GM12878 (cell line): ENCODE measurements around the gene HDGF. TPM values are rescaled to one million over a fixed set of nuclear protein-coding genes. Genes with fewer than 3 reads are reported as not detected.
A peak's percentile ranks its signal among the peaks of the same experiment; 100 is the strongest.

ENCODE experiments used
- BHLHE40 ChIP-seq, 2 experiments: fragments of 450-650 bp in 1 of 2; IDR thresholded peaks; 2 replicates each; pipeline ENCODE4 v1.6.1; 2011 to 2017; ENCODE audit warnings: low read depth in 2 of 2, borderline replicate concordance in 1 of 2, improper control_type of control experiment in 1 of 2, low read length in 1 of 2, mild to moderate bottlenecking in 1 of 2
- CEBPB ChIP-seq, 2 experiments: fragments of 150-350 bp in 1 of 2; IDR thresholded peaks; 2 replicates each; pipeline ENCODE4 v1.6.1; 2012 to 2014; ENCODE audit warnings: low read depth in 2 of 2, low read length in 2 of 2, borderline replicate concordance in 1 of 2, inconsistent platforms in 1 of 2
- CHD2 ChIP-seq: IDR thresholded peaks from 2 replicates; pipeline ENCODE4 v1.6.1; 2011; ENCODE audit warnings: low read depth, low read length, improper control_type of control experiment, borderline replicate concordance
- EGR1 ChIP-seq, 2 experiments: IDR thresholded peaks; 1 replicate in 1 of 2; 2 replicates in 1 of 2; pipeline ENCODE4 v1.6.1; 2011 to 2012; ENCODE audit warnings: low read depth in 2 of 2, low read length in 2 of 2, borderline replicate concordance in 1 of 2, mild to moderate bottlenecking in 1 of 2, moderate library complexity in 1 of 2
- EZH2 ChIP-seq: IDR thresholded peaks from 2 replicates; pipeline ENCODE4 v1.6.1; 2012; ENCODE audit warnings: low read depth, mild to moderate bottlenecking, control low read depth, inconsistent platforms, low read length, borderline replicate concordance; ENCODE audit not compliant: control insufficient read depth
- HDAC2 ChIP-seq: fragments of 200-600 bp; sonication (generic); IDR thresholded peaks from 2 replicates; pipeline ENCODE4 v1.6.1; 2017
- KLF5 ChIP-seq: fragments of 450-650 bp; IDR thresholded peaks from 2 replicates; pipeline ENCODE4 v1.6.1; 2014; ENCODE audit warnings: mild to moderate bottlenecking; ENCODE audit not compliant: partially characterized antibody
- MYB ChIP-seq: fragments of 150-350 bp; IDR thresholded peaks from 2 replicates; pipeline ENCODE4 v1.6.1; 2014; ENCODE audit warnings: mild to moderate bottlenecking, low read depth, low read length, borderline replicate concordance
- NBN ChIP-seq: fragments of 450-650 bp; IDR thresholded peaks from 2 replicates; pipeline ENCODE4 v1.6.1; 2016
- NFIC ChIP-seq: IDR thresholded peaks from 2 replicates; pipeline ENCODE4 v1.6.1; 2012; ENCODE audit warnings: low read depth, mild to moderate bottlenecking, inconsistent platforms, low read length, moderate library complexity
- NFXL1 ChIP-seq: fragments of 450-650 bp; IDR thresholded peaks from 2 replicates; pipeline ENCODE4 v1.6.1; 2017; ENCODE audit warnings: antibody characterized with exemption, mild to moderate bottlenecking, borderline replicate concordance
- NFYB ChIP-seq: IDR thresholded peaks from 2 replicates; pipeline ENCODE4 v1.6.1; 2011; ENCODE audit warnings: low read depth, mild to moderate bottlenecking, low read length, improper control_type of control experiment, moderate library complexity; ENCODE audit not compliant: insufficient read depth
- POU2F2 ChIP-seq: IDR thresholded peaks from 3 replicates; pipeline ENCODE4 v1.6.1; 2011; ENCODE audit warnings: low read depth, mild to moderate bottlenecking, low read length, borderline replicate concordance
- RB1 ChIP-seq: fragments of 450-650 bp; formaldehyde crosslinking; IDR thresholded peaks from 2 replicates; pipeline ENCODE4 v1.6.1; 2017; ENCODE audit warnings: mild to moderate bottlenecking, borderline replicate concordance
- SPI1 ChIP-seq: IDR thresholded peaks from 2 replicates; pipeline ENCODE4 v1.6.1; 2011; ENCODE audit warnings: low read depth, mild to moderate bottlenecking, low read length, moderate library complexity, borderline replicate concordance; ENCODE audit not compliant: insufficient read depth
- SRF ChIP-seq, 2 experiments: IDR thresholded peaks; 2 replicates each; pipeline ENCODE4 v1.6.1; 2011; ENCODE audit warnings: low read depth in 2 of 2, low read length in 2 of 2, mild to moderate bottlenecking in 1 of 2, moderate library complexity in 1 of 2
- STAT1 ChIP-seq: fragments of 450-650 bp; conservative IDR thresholded peaks from 2 replicates; pipeline ENCODE4 v1.6.1; 2014; ENCODE audit warnings: antibody characterized with exemption, mild to moderate bottlenecking
- SUPT20H ChIP-seq: IDR thresholded peaks from 2 replicates; pipeline ENCODE4 v1.6.1; 2011; ENCODE audit warnings: low read depth, mild to moderate bottlenecking, low read length, moderate library complexity, borderline replicate concordance; ENCODE audit not compliant: control insufficient read depth
- TCF12 ChIP-seq: IDR thresholded peaks from 2 replicates; pipeline ENCODE4 v1.6.1; 2011; ENCODE audit warnings: low read depth, mild to moderate bottlenecking, low read length
- TCF3 ChIP-seq: IDR thresholded peaks from 2 replicates; pipeline ENCODE4 v1.6.1; 2012; ENCODE audit warnings: low read depth, mild to moderate bottlenecking, low read length, borderline replicate concordance; ENCODE audit not compliant: insufficient read depth
- ZBED1 ChIP-seq: IDR thresholded peaks from 2 replicates; pipeline ENCODE4 v1.6.1; 2016; ENCODE audit warnings: borderline replicate concordance
- ZNF274 ChIP-seq: IDR thresholded peaks from one replicate; pipeline ENCODE4 v1.8.0; 2011; ENCODE audit not compliant: insufficient read length, insufficient read depth
- polyA plus RNA-seq, 11 experiments: library from polyadenylated mRNA; depleted of rRNA in 4 of 11; unstranded in 6 of 11; stranded (reverse) in 5 of 11; fragments of >200 nt; fragmentation: Nextera tagmentation in 4 of 11; fragmentation: Illumina TruSeq in 1 of 11; extraction: Ambion mirVana in 4 of 11; extraction: Trizol in 1 of 11; gene quantifications; 1 replicate in 1 of 11; 2 replicates in 10 of 11; pipeline versions ENCODE4 v1.2.1 to v1.2.3, GENCODE V29; 2011 to 2016; ENCODE audit warnings: inconsistent platforms in 2 of 11, missing spikeins in 2 of 11, low read depth in 1 of 11
- total RNA-seq, 4 experiments: library from RNA; depleted of rRNA in 3 of 4; stranded (reverse); fragments of >200 nt in 3 of 4; fragmentation: Illumina TruSeq in 1 of 4; extraction: Trizol in 1 of 4; gene quantifications; 2 replicates each; pipeline versions ENCODE4 v1.2.1 to v1.2.3, GENCODE V29; 2013 to 2021
- TF ChIP-seq, protein P1 (sequence below): IDR thresholded peaks from 2 replicates; pipeline ENCODE4 v1.6.1; 2011; ENCODE audit warnings: borderline replicate concordance, low read depth, mild to moderate bottlenecking, moderate library complexity, low read length; ENCODE audit not compliant: insufficient read depth, poor library complexity, severe bottlenecking
- TF ChIP-seq, protein P2 (sequence below): IDR thresholded peaks from 2 replicates; pipeline ENCODE4 v1.6.1; 2012; ENCODE audit warnings: low read depth, low read length, improper control_type of control experiment
- TF ChIP-seq, protein P3 (sequence below): IDR thresholded peaks from 2 replicates; pipeline ENCODE4 v1.6.1; 2011; ENCODE audit warnings: low read depth, mild to moderate bottlenecking, low read length, moderate library complexity, borderline replicate concordance; ENCODE audit errors: extremely low read depth
- TF ChIP-seq, protein P4 (sequence below): fragments of 450-650 bp; IDR thresholded peaks from 2 replicates; pipeline ENCODE4 v1.6.1; 2014; ENCODE audit warnings: mild to moderate bottlenecking

The HDGF gene
- total and polyA plus RNA-seq, 10 of the 15 experiments (the other 5 are each of a cell fraction or from before 2014, with no cell fraction given), result 28.3 to 372 (median 209) TPM

DNA sequence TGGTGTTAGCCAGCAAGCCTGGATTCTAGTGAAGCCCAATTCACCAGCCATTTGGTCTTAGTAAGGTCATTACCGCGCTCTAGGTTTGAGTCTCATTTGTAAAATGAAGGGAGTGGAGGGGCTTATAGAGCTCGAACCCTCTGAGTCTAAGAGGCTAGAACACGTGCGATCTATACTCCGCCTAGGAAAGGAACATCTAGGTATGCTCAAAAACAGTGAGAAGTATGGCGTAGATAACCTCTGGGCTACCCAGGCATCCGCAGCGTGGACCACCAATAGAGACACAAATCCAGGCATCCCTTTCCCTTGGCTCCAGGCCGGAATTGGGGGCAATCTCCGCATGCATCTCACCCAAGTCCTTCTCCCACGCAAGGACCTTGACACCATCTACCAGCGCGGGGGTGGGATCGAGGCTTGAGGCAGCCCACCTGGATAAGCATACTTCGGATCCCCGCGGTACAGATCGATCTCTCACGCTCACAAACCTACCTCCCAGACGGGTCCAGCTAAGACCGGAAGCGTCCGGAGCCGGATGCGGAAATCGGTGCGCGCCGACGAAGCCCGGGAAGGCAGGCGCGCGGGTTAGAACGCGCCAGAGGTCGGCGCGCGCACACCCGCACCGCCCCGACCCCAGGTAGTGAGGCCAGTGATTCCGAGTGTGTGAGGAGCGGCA, 23.4 kb downstream of the HDGF start, which contains the start of gene METTL25B (continued):
- TF ChIP-seq NFYB (no peak), ZBED1 (no peak), CHD2 (no peak), CEBPB (IDR thresholded peaks at IDR 0.05; ENCODE audit: borderline replicate concordance in 1 of 2, low read depth in 2 of 2, low read length in 2 of 2) (no peak), HDAC2 (no peak), KLF5 (no peak), POU2F2 (0 out of 3 replicates have a peak, but pooled peaks have one; percentile 43), NBN (no peak), MYB (no peak), STAT1 (no peak), ZNF274 (no peak), SRF (IDR thresholded peaks at IDR 0.05; ENCODE audit: low read depth in 2 of 2, low read length in 2 of 2) (no peak), EGR1 (IDR thresholded peaks at IDR 0.05; ENCODE audit: borderline replicate concordance in 1 of 2, low read depth in 2 of 2, low read length in 2 of 2) (no peak), BHLHE40 (IDR thresholded peaks at IDR 0.05; ENCODE audit: borderline replicate concordance in 1 of 2, low read depth in 2 of 2, low read length in 1 of 2) (no peak), TCF3 (no peak), EZH2 (no peak), NFIC (no peak), RB1 (no peak; the same call in 1 of the 2 replicates), SPI1 (no peak; the same call in 1 of the 2 replicates), NFXL1 (no peak), SUPT20H (no peak), TCF12 (no peak)
- TF ChIP-seq, protein P1, sequence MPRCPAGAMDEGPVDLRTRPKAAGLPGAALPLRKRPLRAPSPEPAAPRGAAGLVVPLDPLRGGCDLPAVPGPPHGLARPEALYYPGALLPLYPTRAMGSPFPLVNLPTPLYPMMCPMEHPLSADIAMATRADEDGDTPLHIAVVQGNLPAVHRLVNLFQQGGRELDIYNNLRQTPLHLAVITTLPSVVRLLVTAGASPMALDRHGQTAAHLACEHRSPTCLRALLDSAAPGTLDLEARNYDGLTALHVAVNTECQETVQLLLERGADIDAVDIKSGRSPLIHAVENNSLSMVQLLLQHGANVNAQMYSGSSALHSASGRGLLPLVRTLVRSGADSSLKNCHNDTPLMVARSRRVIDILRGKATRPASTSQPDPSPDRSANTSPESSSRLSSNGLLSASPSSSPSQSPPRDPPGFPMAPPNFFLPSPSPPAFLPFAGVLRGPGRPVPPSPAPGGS, result no peak
- TF ChIP-seq, protein P2, sequence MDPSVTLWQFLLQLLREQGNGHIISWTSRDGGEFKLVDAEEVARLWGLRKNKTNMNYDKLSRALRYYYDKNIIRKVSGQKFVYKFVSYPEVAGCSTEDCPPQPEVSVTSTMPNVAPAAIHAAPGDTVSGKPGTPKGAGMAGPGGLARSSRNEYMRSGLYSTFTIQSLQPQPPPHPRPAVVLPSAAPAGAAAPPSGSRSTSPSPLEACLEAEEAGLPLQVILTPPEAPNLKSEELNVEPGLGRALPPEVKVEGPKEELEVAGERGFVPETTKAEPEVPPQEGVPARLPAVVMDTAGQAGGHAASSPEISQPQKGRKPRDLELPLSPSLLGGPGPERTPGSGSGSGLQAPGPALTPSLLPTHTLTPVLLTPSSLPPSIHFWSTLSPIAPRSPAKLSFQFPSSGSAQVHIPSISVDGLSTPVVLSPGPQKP, result peak; percentile 84
- TF ChIP-seq, protein P3, sequence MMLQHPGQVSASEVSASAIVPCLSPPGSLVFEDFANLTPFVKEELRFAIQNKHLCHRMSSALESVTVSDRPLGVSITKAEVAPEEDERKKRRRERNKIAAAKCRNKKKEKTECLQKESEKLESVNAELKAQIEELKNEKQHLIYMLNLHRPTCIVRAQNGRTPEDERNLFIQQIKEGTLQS, result no peak
- TF ChIP-seq, protein P4, sequence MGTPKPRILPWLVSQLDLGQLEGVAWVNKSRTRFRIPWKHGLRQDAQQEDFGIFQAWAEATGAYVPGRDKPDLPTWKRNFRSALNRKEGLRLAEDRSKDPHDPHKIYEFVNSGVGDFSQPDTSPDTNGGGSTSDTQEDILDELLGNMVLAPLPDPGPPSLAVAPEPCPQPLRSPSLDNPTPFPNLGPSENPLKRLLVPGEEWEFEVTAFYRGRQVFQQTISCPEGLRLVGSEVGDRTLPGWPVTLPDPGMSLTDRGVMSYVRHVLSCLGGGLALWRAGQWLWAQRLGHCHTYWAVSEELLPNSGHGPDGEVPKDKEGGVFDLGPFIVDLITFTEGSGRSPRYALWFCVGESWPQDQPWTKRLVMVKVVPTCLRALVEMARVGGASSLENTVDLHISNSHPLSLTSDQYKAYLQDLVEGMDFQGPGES, result no peak
